ENCODE results near the gene POLR3G.

POLR3G gene

GRCh38 chr5:90553711-90554110 is 79.0 kb downstream of the POLR3G start:
- no peak for DNase-seq

- DNase-seq = no peak
Observed at GRCh38 chr5:90554358-90555006, 79.8 kb downstream of the POLR3G start.

- no peak for DNase-seq
Observed at GRCh38 chr5:90555666-90556065, 81.0 kb downstream of the POLR3G start.

GRCh38 chr5:90557391-90557790 is 82.7 kb downstream of the POLR3G start:
- no peak for DNase-seq

GRCh38 chr5:90557871-90558270 is 83.2 kb downstream of the POLR3G start:
- no peak for DNase-seq

GRCh38 chr5:90558344-90559192 is 83.9 kb downstream of the POLR3G start, which contains the start of gene ADGRV1:
TSS of gene ADGRV1 (plus strand) at chr5:90558797. CDS start at chr5:90558896, 99 bp downstream.
- DNase-seq = peak; percentile 84

- no peak for DNase-seq
Observed at GRCh38 chr5:90560771-90561170, 86.1 kb downstream of the POLR3G start.

- no peak for DNase-seq
Observed at GRCh38 chr5:90561766-90562165, 87.1 kb downstream of the POLR3G start.

GRCh38 chr5:90562341-90562740 is 87.7 kb downstream of the POLR3G start:
- DNase-seq = peak; percentile 23

GRCh38 chr5:90563108-90563507 is 88.4 kb downstream of the POLR3G start:
- DNase-seq = no peak
